GM23338 (cell line): ENCODE data around the gene SSTR5. TPM values are rescaled to one million over a fixed set of nuclear protein-coding genes. Genes with fewer than 3 reads are reported as not detected.

ENCODE experiments used
- ATAC-seq: fragments of 200-7000 bp; cut with Tn5 transposase; 3 replicates; pipeline ENCODE4 v1.9.1; 2020
- DNase-seq: peaks from one replicate; pipeline ENCODE4 v3.0.0-alpha.2; 2015; ENCODE audit warnings: low spot score
- H2AFZ ChIP-seq: fragments of 200-600 bp; sonication (generic); 2 replicates; pipeline ENCODE4 v1.8.0; 2016; ENCODE audit warnings: antibody characterized with exemption, mild to moderate bottlenecking, moderate library complexity
- H3F3A ChIP-seq: fragments of 200-600 bp; sonication (generic); replicated peaks from 2 replicates; pipeline ENCODE4 v1.8.0; 2017; ENCODE audit warnings: antibody characterized with exemption, mixed run types, low read depth
- H3K27ac ChIP-seq: fragments of 200-600 bp; sonication (generic); 2 replicates; pipeline ENCODE4 v1.6.1; 2016; ENCODE audit warnings: low read depth
- H3K27me3 ChIP-seq: fragments of 200-600 bp; sonication (generic); 2 replicates; pipeline ENCODE4 v1.8.0; 2016; ENCODE audit warnings: mild to moderate bottlenecking, mixed run types, moderate library complexity; ENCODE audit not compliant: insufficient read depth
- H3K36me3 ChIP-seq: fragments of 200-600 bp; sonication (generic); 2 replicates; pipeline ENCODE4 v1.8.0; 2016; ENCODE audit warnings: mild to moderate bottlenecking; ENCODE audit not compliant: insufficient read depth
- H3K4me1 ChIP-seq: fragments of 200-600 bp; sonication (generic); 2 replicates; pipeline ENCODE4 v1.8.0; 2016; ENCODE audit warnings: mild to moderate bottlenecking, moderate library complexity; ENCODE audit not compliant: insufficient read depth
- H3K4me2 ChIP-seq: fragments of 200-600 bp; sonication (generic); 2 replicates; pipeline ENCODE4 v1.7.1; 2017; ENCODE audit warnings: mixed run types
- H3K4me3 ChIP-seq: fragments of 200-600 bp; sonication (generic); 2 replicates; pipeline ENCODE4 v1.6.1; 2016; ENCODE audit warnings: mixed run types
- H3K79me2 ChIP-seq: fragments of 200-600 bp; sonication (generic); replicated peaks from 2 replicates; pipeline ENCODE4 v1.8.0; 2017; ENCODE audit warnings: mild to moderate bottlenecking; ENCODE audit not compliant: insufficient read depth
- H3K9me2 ChIP-seq: fragments of 200-600 bp; sonication (generic); 2 replicates; pipeline ENCODE4 v1.8.0; 2017; ENCODE audit not compliant: insufficient read depth
- H4K20me1 ChIP-seq: fragments of 200-600 bp; sonication (generic); replicated peaks from 2 replicates; pipeline ENCODE4 v1.8.0; 2017; ENCODE audit warnings: mild to moderate bottlenecking; ENCODE audit not compliant: insufficient read depth
- H3K27ac Mint-ChIP-seq: 2 replicates; pipeline ENCODE4 v1.8.0; 2020; ENCODE audit warnings: inconsistent platforms, mild to moderate bottlenecking, moderate library complexity, mixed read lengths
- H3K27me3 Mint-ChIP-seq: 3 replicates; pipeline ENCODE4 v1.8.0; 2022; ENCODE audit warnings: low read depth, mild to moderate bottlenecking, moderate library complexity, mixed read lengths, inconsistent platforms; ENCODE audit not compliant: insufficient read depth, poor library complexity
- H3K36me3 Mint-ChIP-seq: 3 replicates; pipeline ENCODE4 v1.8.0; 2021; ENCODE audit warnings: low read depth, mild to moderate bottlenecking, inconsistent platforms, moderate library complexity, mixed read lengths
- H3K4me1 Mint-ChIP-seq: 3 replicates; pipeline ENCODE4 v1.8.0; 2020; ENCODE audit warnings: mild to moderate bottlenecking, inconsistent platforms, mixed read lengths
- H3K4me3 Mint-ChIP-seq: 3 replicates; pipeline ENCODE4 v1.8.0; 2021; ENCODE audit warnings: moderate library complexity, mild to moderate bottlenecking, inconsistent platforms, mixed read lengths
- H3K9me3 Mint-ChIP-seq: 3 replicates; pipeline ENCODE4 v1.8.0; 2020; ENCODE audit warnings: moderate library complexity, mild to moderate bottlenecking, inconsistent platforms, mixed read lengths
- CREB1 ChIP-seq: fragments of 250-450 bp; sonication (Bioruptor Pico); IDR thresholded peaks from 2 replicates; pipeline ENCODE4 v1.5.0; 2020; ENCODE audit warnings: low read depth, mild to moderate bottlenecking, moderate library complexity
- ETS1 ChIP-seq: IDR thresholded peaks from 2 replicates; pipeline ENCODE4 v1.6.1; 2016; ENCODE audit warnings: antibody characterized with exemption
- EZH2 ChIP-seq: fragments of 200-600 bp; sonication (generic); IDR thresholded peaks from one replicate; pipeline ENCODE4 v1.8.0; 2017; ENCODE audit warnings: antibody characterized with exemption, mild to moderate bottlenecking, low read depth; ENCODE audit not compliant: unreplicated experiment
- EZH2phosphoT487 ChIP-seq: fragments of 200-600 bp; sonication (generic); IDR thresholded peaks from one replicate; pipeline ENCODE4 v1.8.1; 2018; ENCODE audit warnings: antibody characterized with exemption; ENCODE audit not compliant: unreplicated experiment
- JUNB ChIP-seq: IDR thresholded peaks from one replicate; pipeline ENCODE4 v1.6.1; 2016; ENCODE audit warnings: antibody characterized with exemption; ENCODE audit not compliant: unreplicated experiment
- NANOG ChIP-seq: IDR thresholded peaks from 2 replicates; pipeline ENCODE4 v1.6.1; 2016; ENCODE audit warnings: antibody characterized with exemption, borderline replicate concordance
- POLR2AphosphoS5 ChIP-seq: IDR thresholded peaks from 2 replicates; pipeline ENCODE4 v1.6.1; 2016; ENCODE audit warnings: antibody characterized with exemption, low read depth
- REST ChIP-seq: IDR thresholded peaks from one replicate; pipeline ENCODE4 v1.6.1; 2018; ENCODE audit warnings: antibody characterized with exemption; ENCODE audit not compliant: unreplicated experiment
- STAT1 ChIP-seq: IDR thresholded peaks from one replicate; pipeline ENCODE4 v1.6.1; 2016; ENCODE audit warnings: antibody characterized with exemption; ENCODE audit not compliant: unreplicated experiment
- ZNF114 ChIP-seq: fragments of 250-450 bp; sonication (Bioruptor Pico); IDR thresholded peaks from 2 replicates; pipeline ENCODE4 v1.5.0; 2020; ENCODE audit warnings: mild to moderate bottlenecking, moderate library complexity
- ZNF331 ChIP-seq: fragments of 250-450 bp; sonication (Bioruptor Pico); IDR thresholded peaks from 2 replicates; pipeline ENCODE4 v1.5.0; 2020; ENCODE audit warnings: low read depth, mild to moderate bottlenecking, moderate library complexity
- ZNF462 ChIP-seq: fragments of 250-450 bp; sonication (Bioruptor Pico); IDR thresholded peaks from 2 replicates; pipeline ENCODE4 v1.5.0; 2020; ENCODE audit warnings: mild to moderate bottlenecking, moderate library complexity
- polyA plus RNA-seq: library from polyadenylated mRNA; unstranded; fragments of >200 nt; fragmentation: Nextera tagmentation; extraction: Ambion mirVana; gene quantifications from 2 replicates; pipeline ENCODE4 v1.2.1, GENCODE V29; 2016
- total RNA-seq: library from RNA; depleted of rRNA; stranded (reverse); fragments of >200 nt; shearing (Covaris generic); gene quantifications from 2 replicates; pipeline ENCODE4 v1.2.3, GENCODE V29; 2014
- TF ChIP-seq, protein P1 (sequence below), 2 experiments: fragments of 200-600 bp in 1 of 2; sonication (generic) in 1 of 2; conservative IDR thresholded peaks; 2 replicates each; pipeline versions ENCODE4 v1.5.1 to v1.6.1; 2016 to 2017; ENCODE audit warnings: antibody characterized with exemption in 2 of 2, low read depth in 2 of 2, mild to moderate bottlenecking in 2 of 2, moderate library complexity in 1 of 2

SSTR5 gene
- total and polyA plus RNA-seq, 2 experiments from 2014 or later: 0.60 to 1.0 TPM

- no peak for ATAC-seq
- no peaks in the 10 kb centered on the region for H3K9me2 ChIP-seq
- H3K9me3 Mint-ChIP-seq: no peaks in the 10 kb centered on the region
- H3K36me3 ChIP-seq: no peaks in the 10 kb centered on the region
- H3K4me1 Mint-ChIP-seq: no peaks in the 10 kb centered on the region
- H3K4me2 ChIP-seq: no peak overlapping the region
- no peak overlapping the region for H3K4me3 Mint-ChIP-seq
- no peaks in the 10 kb centered on the region for H4K20me1 ChIP-seq
- H3K27me3 ChIP-seq: no peaks in the 10 kb centered on the region
- no peaks in the 10 kb centered on the region for H3K79me2 ChIP-seq
- peaks cover 8% of the 10 kb centered on the region for H3K27me3 Mint-ChIP-seq
- no peak overlapping the region for H3K4me3 ChIP-seq
- TF ChIP-seq CREB1 (CRISPR knock-in tag) (no peak), REST (no peak), ZNF114 (no peak), ETS1 (no peak), POLR2AphosphoS5 (no peak), JUNB (no peak), ZNF331 (CRISPR knock-in tag) (no peak), STAT1 (no peak), NANOG (no peak), ZNF462 (CRISPR knock-in tag) (no peak), EZH2 (no peak), EZH2phosphoT487 (no peak)
- TF ChIP-seq, protein P1, sequence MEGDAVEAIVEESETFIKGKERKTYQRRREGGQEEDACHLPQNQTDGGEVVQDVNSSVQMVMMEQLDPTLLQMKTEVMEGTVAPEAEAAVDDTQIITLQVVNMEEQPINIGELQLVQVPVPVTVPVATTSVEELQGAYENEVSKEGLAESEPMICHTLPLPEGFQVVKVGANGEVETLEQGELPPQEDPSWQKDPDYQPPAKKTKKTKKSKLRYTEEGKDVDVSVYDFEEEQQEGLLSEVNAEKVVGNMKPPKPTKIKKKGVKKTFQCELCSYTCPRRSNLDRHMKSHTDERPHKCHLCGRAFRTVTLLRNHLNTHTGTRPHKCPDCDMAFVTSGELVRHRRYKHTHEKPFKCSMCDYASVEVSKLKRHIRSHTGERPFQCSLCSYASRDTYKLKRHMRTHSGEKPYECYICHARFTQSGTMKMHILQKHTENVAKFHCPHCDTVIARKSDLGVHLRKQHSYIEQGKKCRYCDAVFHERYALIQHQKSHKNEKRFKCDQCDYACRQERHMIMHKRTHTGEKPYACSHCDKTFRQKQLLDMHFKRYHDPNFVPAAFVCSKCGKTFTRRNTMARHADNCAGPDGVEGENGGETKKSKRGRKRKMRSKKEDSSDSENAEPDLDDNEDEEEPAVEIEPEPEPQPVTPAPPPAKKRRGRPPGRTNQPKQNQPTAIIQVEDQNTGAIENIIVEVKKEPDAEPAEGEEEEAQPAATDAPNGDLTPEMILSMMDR (conservative IDR thresholded peaks at IDR 0.05; ENCODE audit: low read depth in 2 of 2): no peak
- H3K36me3 Mint-ChIP-seq: no peaks in the 10 kb centered on the region
- no peak overlapping the region for H3K27ac Mint-ChIP-seq
- H3F3A ChIP-seq: no peaks in the 10 kb centered on the region
- no peak for DNase-seq
- no peaks in the 10 kb centered on the region; the same call in 1 of the 2 replicates for H3K4me1 ChIP-seq
- H2AFZ ChIP-seq: no peak overlapping the region
- H3K27ac ChIP-seq: no peak overlapping the region
Measured at GRCh38 chr16:1051446-1051845, 21.1 kb upstream of the SSTR5 start.
